Tibial artery (tissue), 4 donors: ENCODE results near the gene ZBTB7C.
"Not testable (repeated sequence)": the region's sequence is repeated elsewhere in the genome, so short reads cannot be mapped to it uniquely, and the experiment has no call there.

Experiments used
- DNase-seq, 2 donors: peaks; one replicate each; pipeline ENCODE4 v3.0.0-alpha.2; 2019
- H3K27ac ChIP-seq, 2 donors: fragments of 200-600 bp; sonication (generic) in 1 of 2; 1 replicate in 1 of 2; 2 replicates in 1 of 2; pipeline ENCODE4 v1.5.1; 2018 to 2019; ENCODE audit warnings: mild to moderate bottlenecking in 1 of 2
- H3K27me3 ChIP-seq, 2 donors: fragments of 200-600 bp; sonication (generic) in 1 of 2; one replicate each; pipeline versions ENCODE4 v1.5.1 to v1.6.0; 2016 to 2019
- H3K36me3 ChIP-seq, 3 donors: fragments of 200-600 bp; sonication (generic) in 2 of 3; one replicate each; pipeline ENCODE4 v1.5.1; 2016 to 2019; ENCODE audit warnings: mild to moderate bottlenecking in 2 of 3
- H3K4me1 ChIP-seq, 4 donors: fragments of 200-600 bp; sonication (generic) in 2 of 4; 1 replicate in 3 of 4; 2 replicates in 1 of 4; pipeline ENCODE4 v1.5.1; 2016 to 2019
- H3K4me3 ChIP-seq, 2 donors: fragments of 200-600 bp; sonication (generic) in 1 of 2; 1 replicate in 1 of 2; 2 replicates in 1 of 2; pipeline ENCODE4 v1.5.1; 2018 to 2019; ENCODE audit warnings: mild to moderate bottlenecking in 2 of 2
- H3K9me3 ChIP-seq, 3 donors: fragments of 200-600 bp; sonication (generic) in 1 of 3; one replicate each; pipeline ENCODE4 v1.5.1; 2016 to 2019
- intact Hi-C: fragments of 100-400 bp; cut with DNase I; formaldehyde crosslinking; loops from one replicate; pipeline ENCODE4 v1.15.0; 2023; ENCODE audit warnings: low total_unique reads
- TF ChIP-seq, protein P1 (sequence below), 2 experiments: fragments of 200-600 bp in 1 of 2; fragments of 450-650 bp in 1 of 2; IDR thresholded peaks; one replicate each; pipeline ENCODE4 v1.5.1; 2017 to 2019; ENCODE audit warnings: antibody characterized with exemption in 2 of 2, mild to moderate bottlenecking in 1 of 2, moderate library complexity in 1 of 2

Gene ZBTB7C

DNA sequence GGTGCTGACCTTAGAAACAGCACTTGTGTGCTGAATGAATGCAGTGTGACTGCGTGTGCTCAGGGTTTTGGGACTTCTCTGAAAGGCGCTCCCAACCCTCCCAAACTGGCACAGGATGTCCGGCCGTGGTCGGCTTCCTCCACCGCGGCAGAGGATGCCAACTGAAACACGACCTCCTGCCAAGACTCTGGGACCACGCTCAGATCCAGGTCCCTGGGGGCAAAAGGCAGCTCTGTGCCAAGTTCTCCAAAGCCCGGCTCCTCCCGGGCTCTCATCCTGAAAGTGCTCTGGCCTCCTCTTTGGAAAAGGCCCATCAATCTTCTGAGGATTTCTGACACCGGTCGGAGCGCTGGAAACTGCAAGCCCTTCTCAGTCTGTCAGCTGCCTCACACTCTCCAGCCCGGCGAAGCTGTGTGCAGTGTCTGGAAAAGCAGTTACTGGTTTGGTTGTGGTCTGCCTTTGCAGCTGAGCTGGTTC lies 32.3 kb upstream of the ZBTB7C start:
- H3K4me3 ChIP-seq = peak overlapping the region in 1 of 2 donors; percentile 28

DNA sequence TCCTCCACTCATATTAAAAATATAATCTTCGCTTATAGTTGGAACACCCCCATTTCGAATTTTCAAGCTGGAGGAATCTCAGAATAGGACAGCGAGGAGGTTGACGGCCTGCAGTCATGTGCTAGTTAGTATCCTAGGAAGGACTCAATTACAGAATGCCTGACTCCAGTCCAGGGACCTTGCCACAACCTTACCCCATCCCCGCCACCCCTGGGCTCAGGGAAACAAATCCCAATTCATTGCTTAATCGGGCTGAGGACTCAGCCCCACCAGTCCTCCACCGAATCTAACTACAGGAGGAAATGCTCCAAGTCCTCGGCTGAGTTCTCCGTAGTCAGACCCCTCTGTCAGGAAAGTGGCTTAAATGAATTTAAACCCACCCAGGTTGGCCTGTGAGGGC lies 31.7 kb upstream of the ZBTB7C start:
- H3K9me3 ChIP-seq = no peaks in the 10 kb centered on the region
- no peaks in the 10 kb centered on the region for H3K27me3 ChIP-seq
- H3K4me1 ChIP-seq = peaks cover 0 to 34% (median 27%) of the 10 kb centered on the region in 4 donors
- peak overlapping the region in 1 of 2 donors; percentile 28 for H3K4me3 ChIP-seq
- TF ChIP-seq, protein P1, sequence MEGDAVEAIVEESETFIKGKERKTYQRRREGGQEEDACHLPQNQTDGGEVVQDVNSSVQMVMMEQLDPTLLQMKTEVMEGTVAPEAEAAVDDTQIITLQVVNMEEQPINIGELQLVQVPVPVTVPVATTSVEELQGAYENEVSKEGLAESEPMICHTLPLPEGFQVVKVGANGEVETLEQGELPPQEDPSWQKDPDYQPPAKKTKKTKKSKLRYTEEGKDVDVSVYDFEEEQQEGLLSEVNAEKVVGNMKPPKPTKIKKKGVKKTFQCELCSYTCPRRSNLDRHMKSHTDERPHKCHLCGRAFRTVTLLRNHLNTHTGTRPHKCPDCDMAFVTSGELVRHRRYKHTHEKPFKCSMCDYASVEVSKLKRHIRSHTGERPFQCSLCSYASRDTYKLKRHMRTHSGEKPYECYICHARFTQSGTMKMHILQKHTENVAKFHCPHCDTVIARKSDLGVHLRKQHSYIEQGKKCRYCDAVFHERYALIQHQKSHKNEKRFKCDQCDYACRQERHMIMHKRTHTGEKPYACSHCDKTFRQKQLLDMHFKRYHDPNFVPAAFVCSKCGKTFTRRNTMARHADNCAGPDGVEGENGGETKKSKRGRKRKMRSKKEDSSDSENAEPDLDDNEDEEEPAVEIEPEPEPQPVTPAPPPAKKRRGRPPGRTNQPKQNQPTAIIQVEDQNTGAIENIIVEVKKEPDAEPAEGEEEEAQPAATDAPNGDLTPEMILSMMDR (IDR thresholded peaks at IDR 0.05) = no peak
- peak overlapping the region; percentile 74 to 78 for H3K27ac ChIP-seq
- intact Hi-C loops = loop anchor here (5.0 to 10.0 kb wide), 3 partner anchors 34 to 506 kb away; partner anchors contain the start of genes SMAD2 and ZBTB7C
- DNase-seq = peak; percentile 83 to 85
- H3K36me3 ChIP-seq = no peaks in the 10 kb centered on the region

More for the DNA sequence above, 32.3 kb upstream of the ZBTB7C start:
- TF ChIP-seq, protein P1 (IDR thresholded peaks at IDR 0.05) = no peak
- H3K27me3 ChIP-seq = no peaks in the 10 kb centered on the region
- H3K27ac ChIP-seq = peak overlapping the region; percentile 74 to 78
- no peaks in the 10 kb centered on the region for H3K9me3 ChIP-seq
- peaks cover 0 to 39% (median 30%) of the 10 kb centered on the region in 4 donors for H3K4me1 ChIP-seq
- DNase-seq = peak; percentile 74 to 96
- intact Hi-C loops = loop anchor here (5.0 to 10.0 kb wide), 3 partner anchors 34 to 507 kb away; partner anchors contain the start of genes SMAD2 and ZBTB7C
- H3K36me3 ChIP-seq = no peaks in the 10 kb centered on the region

DNA sequence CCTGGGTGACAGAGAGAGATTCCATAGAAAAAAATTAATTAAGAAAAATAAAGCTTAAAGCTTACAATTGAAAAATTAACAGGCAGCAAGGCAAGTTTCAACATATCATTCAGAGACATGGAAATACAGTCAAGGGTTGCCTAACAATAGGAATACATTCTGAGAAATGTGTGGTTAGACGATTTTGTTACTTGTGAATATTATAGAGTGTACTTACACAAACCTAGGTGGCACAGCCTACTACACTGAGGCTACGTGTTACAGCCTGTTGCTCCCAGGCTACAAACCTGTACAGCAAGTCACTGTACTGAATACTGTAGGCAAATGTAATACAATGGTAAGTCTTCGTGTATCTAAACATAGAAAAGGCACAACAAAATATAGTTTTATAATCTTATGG lies 27.7 kb upstream of the ZBTB7C start:
- H3K4me3 ChIP-seq = no peak overlapping the region
- no peaks in the 10 kb centered on the region for H3K9me3 ChIP-seq
- H3K27ac ChIP-seq = no peak overlapping the region
- no peaks in the 10 kb centered on the region for H3K27me3 ChIP-seq
- no peak for DNase-seq
- H3K4me1 ChIP-seq = peaks cover 0 to 20% (median 16%) of the 10 kb centered on the region in 4 donors
- intact Hi-C loops = no loop called here
- TF ChIP-seq, protein P1 (IDR thresholded peaks at IDR 0.05) = no peak
- no peaks in the 10 kb centered on the region for H3K36me3 ChIP-seq

DNA sequence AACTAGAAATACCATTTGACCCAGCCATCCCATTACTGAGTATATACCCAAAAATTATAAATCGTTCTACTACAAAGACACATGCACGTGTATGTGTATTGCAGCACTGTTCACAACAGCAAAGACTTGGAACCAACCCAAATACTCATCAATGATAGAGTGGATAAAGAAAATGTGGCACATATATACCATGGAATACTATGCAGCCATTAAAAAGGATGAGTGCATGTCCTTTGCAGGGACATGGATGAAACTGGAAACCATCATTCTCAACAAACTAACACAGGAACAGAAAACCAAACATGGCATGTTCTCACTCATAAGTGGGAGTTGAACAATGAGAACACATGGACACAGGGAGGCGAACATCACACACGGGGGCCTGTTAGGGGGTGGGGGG lies 25.2 kb upstream of the ZBTB7C start:
- H3K4me1 ChIP-seq, H3K36me3 ChIP-seq, H3K9me3 ChIP-seq, H3K27ac ChIP-seq, intact Hi-C loops, H3K27me3 ChIP-seq, H3K4me3 ChIP-seq, DNase-seq: not testable (repeated sequence)

DNA sequence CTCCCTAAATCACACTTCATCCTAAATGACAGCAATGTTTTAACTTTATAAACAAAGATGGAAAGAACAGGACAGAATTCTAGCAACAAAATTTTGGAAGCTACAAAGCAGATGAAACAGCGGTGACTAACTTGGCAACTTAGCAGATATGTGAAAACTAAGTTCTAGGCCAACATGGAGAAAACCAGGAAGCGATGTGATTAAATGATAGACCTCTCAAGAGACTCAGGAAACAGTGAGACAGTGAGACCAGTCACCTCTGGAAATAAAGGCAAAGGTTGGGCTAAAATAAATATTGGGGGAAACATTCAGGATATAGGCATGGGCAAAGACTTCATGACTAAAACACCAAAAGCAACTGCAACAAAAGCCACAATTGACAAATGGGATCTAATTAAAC lies 24.4 kb upstream of the ZBTB7C start:
- no peak for DNase-seq
- Histone ChIP-seq H3K36me3 (no peaks in the 10 kb centered on the region), H3K4me1 (no peaks in the 10 kb centered on the region), H3K9me3 (no peaks in the 10 kb centered on the region), H3K27ac (no peak overlapping the region), H3K4me3 (no peak overlapping the region), H3K27me3 (peaks cover 0 to 6% of the 10 kb centered on the region in 2 donors)
- TF ChIP-seq, protein P1 (IDR thresholded peaks at IDR 0.05) = no peak
- intact Hi-C loops = no loop called here

DNA sequence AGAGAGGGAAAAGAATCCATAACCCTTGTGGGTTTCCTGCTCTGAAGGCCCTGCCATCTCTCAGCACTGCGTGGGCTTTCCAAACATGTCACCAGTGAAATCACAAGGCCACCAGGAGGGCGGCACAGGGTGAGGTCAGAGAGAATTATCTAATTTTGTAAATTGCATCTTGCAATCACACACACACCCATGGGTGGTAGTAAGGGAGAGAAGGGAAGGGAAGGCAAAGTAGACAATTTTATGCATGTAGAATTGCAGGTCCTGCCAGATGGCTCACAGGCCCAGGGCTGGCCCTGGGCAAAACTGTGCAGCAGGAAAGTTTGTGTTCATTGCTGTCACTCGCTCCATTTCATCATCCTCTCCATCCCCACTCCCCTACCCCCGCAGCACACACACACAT lies 21.0 kb upstream of the ZBTB7C start:
- H3K4me3 ChIP-seq = no peak overlapping the region
- TF ChIP-seq, protein P1 (IDR thresholded peaks at IDR 0.05) = no peak
- H3K27ac ChIP-seq = no peak overlapping the region
- intact Hi-C loops = no loop called here
- H3K27me3 ChIP-seq = peaks cover 0 to 14% of the 10 kb centered on the region in 2 donors
- H3K9me3 ChIP-seq = no peaks in the 10 kb centered on the region
- no peak for DNase-seq
- H3K4me1 ChIP-seq = no peaks in the 10 kb centered on the region
- H3K36me3 ChIP-seq = no peaks in the 10 kb centered on the region
